Measurements from ENCODE around the gene FKRP. TPM values are rescaled to one million over a fixed set of nuclear protein-coding genes. Genes with fewer than 3 reads are reported as not detected.

FKRP gene
- total and polyA plus RNA-seq, 2 donors (not counting 1 experiment from before 2014, with no cell fraction given): 11.8 to 12.2 TPM

- no peak overlapping the region for H3K27ac ChIP-seq (ENCODE audit: insufficient read depth, low read length)
- no peak overlapping the region for H2AFZ ChIP-seq (ENCODE audit: low read length)
Measured at GRCh38 chr19:46698395-46699321, 47.2 kb upstream of the FKRP start.

GRCh38 chr19:46700704-46701103 is 45.2 kb upstream of the FKRP start:
- Histone ChIP-seq H3K79me2 (ENCODE audit: control insufficient read depth, insufficient read depth, low read length) (no peaks in the 10 kb centered on the region), H3K9me3 (ENCODE audit: control insufficient read depth, insufficient read depth, low read depth, low read length) (no peaks in the 10 kb centered on the region), H3K27me3 (ENCODE audit: control insufficient read depth, insufficient read depth, low read length) (no peaks in the 10 kb centered on the region), H3K4me3 (replicated peaks in 1 of 4; ENCODE audit: control extremely low read depth in 1 of 4, insufficient read depth in 1 of 4, low read depth in 3 of 4, low read length in 4 of 4) (no peak overlapping the region), H3K4me1 (ENCODE audit: control insufficient read depth, extremely low read depth, insufficient read depth, low read length) (peaks cover 3% of the 10 kb centered on the region), H3K4me2 (ENCODE audit: extremely low read depth, insufficient read depth, low read length) (no peak overlapping the region), H4K20me1 (ENCODE audit: control insufficient read depth, extremely low read depth, insufficient read depth, low read length) (no peaks in the 10 kb centered on the region), H3K36me3 (ENCODE audit: control insufficient read depth, insufficient read depth, low read length) (peaks cover 19% of the 10 kb centered on the region), H3K9ac (ENCODE audit: insufficient read depth, low read length) (no peak overlapping the region), H2AFZ (ENCODE audit: low read length) (no peak overlapping the region), H3K27ac (ENCODE audit: insufficient read depth, low read length) (no peak overlapping the region)
- DNase-seq (ENCODE audit: low read depth in 2 of 2): no peak
- TF ChIP-seq CTCF (conservative IDR thresholded peaks at IDR 0.05 in 1 of 2, IDR thresholded peaks at IDR 0.05 in 1 of 2; ENCODE audit: low read depth in 1 of 2, low read length in 2 of 2): no peak
- TF ChIP-seq EZH2 (IDR thresholded peaks at IDR 0.05; ENCODE audit: low read length, missing control alignments): no peak

More at GRCh38 chr19:46698395-46699321, 47.2 kb upstream of the FKRP start:
- Histone ChIP-seq H3K36me3 (ENCODE audit: control insufficient read depth, insufficient read depth, low read length) (peaks cover 16% of the 10 kb centered on the region), H3K4me2 (ENCODE audit: extremely low read depth, insufficient read depth, low read length) (no peak overlapping the region), H3K79me2 (ENCODE audit: control insufficient read depth, insufficient read depth, low read length) (no peaks in the 10 kb centered on the region), H3K9me3 (ENCODE audit: control insufficient read depth, insufficient read depth, low read depth, low read length) (no peaks in the 10 kb centered on the region), H4K20me1 (ENCODE audit: control insufficient read depth, extremely low read depth, insufficient read depth, low read length) (no peaks in the 10 kb centered on the region), H3K9ac (ENCODE audit: insufficient read depth, low read length) (no peak overlapping the region), H3K27me3 (ENCODE audit: control insufficient read depth, insufficient read depth, low read length) (no peaks in the 10 kb centered on the region), H3K4me3 (replicated peaks in 1 of 4; ENCODE audit: control extremely low read depth in 1 of 4, insufficient read depth in 1 of 4, low read depth in 3 of 4, low read length in 4 of 4) (no peak overlapping the region), H3K4me1 (ENCODE audit: control insufficient read depth, extremely low read depth, insufficient read depth, low read length) (peaks cover 3% of the 10 kb centered on the region)
- no peak for TF ChIP-seq CTCF (conservative IDR thresholded peaks at IDR 0.05 in 1 of 2, IDR thresholded peaks at IDR 0.05 in 1 of 2; ENCODE audit: low read depth in 1 of 2, low read length in 2 of 2)
- TF ChIP-seq EZH2 (IDR thresholded peaks at IDR 0.05; ENCODE audit: low read length, missing control alignments): no peak
- DNase-seq (ENCODE audit: low read depth in 2 of 2): no peak

- DNase-seq (ENCODE audit: low read depth in 2 of 2): peak in 1 of 2 donors; percentile 30
- Histone ChIP-seq H3K4me1 (ENCODE audit: control insufficient read depth, extremely low read depth, insufficient read depth, low read length) (no peaks in the 10 kb centered on the region), H3K79me2 (ENCODE audit: control insufficient read depth, insufficient read depth, low read length) (no peaks in the 10 kb centered on the region), H3K9ac (ENCODE audit: insufficient read depth, low read length) (no peak overlapping the region), H2AFZ (ENCODE audit: low read length) (no peak overlapping the region), H3K27me3 (ENCODE audit: control insufficient read depth, insufficient read depth, low read length) (no peaks in the 10 kb centered on the region), H3K9me3 (ENCODE audit: control insufficient read depth, insufficient read depth, low read depth, low read length) (no peaks in the 10 kb centered on the region), H3K27ac (ENCODE audit: insufficient read depth, low read length) (no peak overlapping the region), H4K20me1 (ENCODE audit: control insufficient read depth, extremely low read depth, insufficient read depth, low read length) (no peaks in the 10 kb centered on the region), H3K4me3 (replicated peaks in 1 of 4; ENCODE audit: control extremely low read depth in 1 of 4, insufficient read depth in 1 of 4, low read depth in 3 of 4, low read length in 4 of 4) (no peak overlapping the region), H3K36me3 (ENCODE audit: control insufficient read depth, insufficient read depth, low read length) (peaks cover 16% of the 10 kb centered on the region), H3K4me2 (ENCODE audit: extremely low read depth, insufficient read depth, low read length) (no peak overlapping the region)
- no peak for TF ChIP-seq EZH2 (IDR thresholded peaks at IDR 0.05; ENCODE audit: low read length, missing control alignments)
- peak; percentile 81 to 91 for TF ChIP-seq CTCF (conservative IDR thresholded peaks at IDR 0.05 in 1 of 2, IDR thresholded peaks at IDR 0.05 in 1 of 2; ENCODE audit: low read depth in 1 of 2, low read length in 2 of 2)
Measured at GRCh38 chr19:46704379-46705076, 41.3 kb upstream of the FKRP start.
